OCI-LY1 (cell line): ENCODE results near the gene LRRC71.

ENCODE experiments used
- H2AFZ ChIP-seq: fragments of 200-600 bp; sonication (generic), shearing (Covaris generic); 2 replicates; pipeline ENCODE4 v1.6.0; 2014; ENCODE audit warnings: antibody characterized with exemption, mild to moderate bottlenecking, low read length
- H3F3A ChIP-seq: fragments of 200-600 bp; sonication (generic), shearing (Covaris generic); 2 replicates; pipeline ENCODE4 v1.6.0; 2014; ENCODE audit warnings: mild to moderate bottlenecking, antibody characterized with exemption, low read length, moderate library complexity; ENCODE audit not compliant: insufficient read depth
- H3K27ac ChIP-seq: fragments of 200-600 bp; sonication (generic); 2 replicates; pipeline ENCODE4 v1.5.1; 2014; ENCODE audit warnings: low read length, mixed run types, mild to moderate bottlenecking, low read depth; ENCODE audit not compliant: poor library complexity, severe bottlenecking
- H3K27me3 ChIP-seq: fragments of 200-600 bp; sonication (generic); 2 replicates; pipeline ENCODE4 v1.6.0; 2014; ENCODE audit warnings: antibody characterized with exemption, mild to moderate bottlenecking, low read length, moderate library complexity; ENCODE audit not compliant: insufficient read depth
- H3K36me3 ChIP-seq: fragments of 200-600 bp; sonication (generic); 2 replicates; pipeline ENCODE4 v1.6.1; 2014; ENCODE audit warnings: mild to moderate bottlenecking, antibody characterized with exemption, low read length, moderate library complexity, mixed read lengths; ENCODE audit not compliant: insufficient read depth
- H3K4me1 ChIP-seq: fragments of 200-600 bp; sonication (generic); 2 replicates; pipeline ENCODE4 v1.5.1; 2014; ENCODE audit warnings: mild to moderate bottlenecking, low read length, moderate library complexity; ENCODE audit not compliant: insufficient read depth, severe bottlenecking
- H3K4me2 ChIP-seq: fragments of 200-600 bp; sonication (generic), shearing (Covaris generic); 2 replicates; pipeline ENCODE4 v1.6.1; 2014; ENCODE audit warnings: low read length
- H3K4me3 ChIP-seq: fragments of 200-600 bp; sonication (generic); 2 replicates; pipeline ENCODE4 v1.5.1; 2014; ENCODE audit warnings: low read length, low read depth, mild to moderate bottlenecking, mixed read lengths; ENCODE audit not compliant: poor library complexity, severe bottlenecking
- H3K79me2 ChIP-seq: fragments of 200-600 bp; shearing (Covaris generic); 2 replicates; pipeline ENCODE4 v1.6.1; 2016; ENCODE audit warnings: mixed run types, low read length, mixed read lengths; ENCODE audit not compliant: insufficient read depth
- H3K9ac ChIP-seq: fragments of 200-600 bp; sonication (generic), shearing (Covaris generic); 2 replicates; pipeline ENCODE4 v1.6.1; 2014; ENCODE audit warnings: mild to moderate bottlenecking, low read length, mixed read lengths
- H3K9me2 ChIP-seq: fragments of 200-600 bp; sonication (generic), shearing (Covaris generic); 2 replicates; pipeline ENCODE4 v1.6.1; 2014; ENCODE audit warnings: low read depth, mild to moderate bottlenecking, low read length, mixed read lengths
- H3K9me3 ChIP-seq: fragments of 200-600 bp; shearing (Covaris generic); 2 replicates; pipeline ENCODE4 v1.6.1; 2014; ENCODE audit warnings: low read length, mixed read lengths
- H4K20me1 ChIP-seq: fragments of 200-600 bp; sonication (generic), shearing (Covaris generic); 2 replicates; pipeline ENCODE4 v1.6.0; 2016; ENCODE audit warnings: mild to moderate bottlenecking, low read length; ENCODE audit not compliant: insufficient read depth
- CTCF ChIP-seq: fragments of 200-600 bp; sonication (generic), shearing (Covaris generic); IDR thresholded peaks from 2 replicates; pipeline ENCODE4 v1.5.1; 2017; ENCODE audit warnings: mild to moderate bottlenecking, antibody characterized with exemption, low read length, moderate library complexity, mixed read lengths
- EZH2 ChIP-seq: fragments of 200-600 bp; sonication (generic), shearing (Covaris generic); IDR thresholded peaks from 2 replicates; pipeline ENCODE4 v1.8.0; 2017; ENCODE audit warnings: borderline replicate concordance, mixed run types, mild to moderate bottlenecking, antibody characterized with exemption, low read length, moderate library complexity, mixed read lengths

The LRRC71 gene

GRCh38 chr1:156947818-156948525, 27.5 kb downstream of the LRRC71 start:
- Histone ChIP-seq H3K9ac (no peak overlapping the region), H3K27me3 (0 out of 2 replicates have a peak, but pooled peaks cover 10% of the 10 kb centered on the region), H3K9me2 (no peaks in the 10 kb centered on the region), H3K36me3 (no peaks in the 10 kb centered on the region), H2AFZ (no peak overlapping the region), H3K4me3 (no peak overlapping the region), H3K79me2 (no peaks in the 10 kb centered on the region), H3F3A (no peaks in the 10 kb centered on the region), H3K27ac (no peak overlapping the region), H3K4me1 (no peaks in the 10 kb centered on the region), H3K9me3 (no peaks in the 10 kb centered on the region), H4K20me1 (no peaks in the 10 kb centered on the region), H3K4me2 (no peak overlapping the region)
- TF ChIP-seq EZH2 (no peak), CTCF (no peak)

DNA sequence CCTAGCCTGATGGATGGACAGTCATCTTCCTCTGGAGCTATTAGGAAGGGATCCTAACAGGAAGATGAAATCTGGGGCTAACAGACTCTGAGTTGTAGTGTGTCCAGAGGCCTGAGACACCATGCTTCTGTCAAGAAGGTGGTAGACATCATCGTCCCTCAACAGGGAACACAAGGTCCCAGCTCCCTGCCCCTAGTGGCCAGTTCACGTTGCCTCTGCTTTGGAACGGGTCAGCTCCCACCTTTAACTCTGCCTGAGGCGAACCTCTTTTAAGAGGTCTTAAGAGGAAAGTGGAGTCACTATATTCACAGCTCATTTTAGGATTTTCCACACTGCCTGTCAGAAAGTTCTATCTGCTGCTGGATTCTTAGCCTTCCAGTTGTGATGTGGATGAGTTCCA, 28.3 kb downstream of the LRRC71 start:
- no peak for TF ChIP-seq EZH2
- TF ChIP-seq CTCF, result no peak
- no peaks in the 10 kb centered on the region for H3F3A ChIP-seq
- H3K9ac ChIP-seq, result no peak overlapping the region
- no peaks in the 10 kb centered on the region for H3K36me3 ChIP-seq
- H2AFZ ChIP-seq, result no peak overlapping the region
- H3K9me3 ChIP-seq, result no peaks in the 10 kb centered on the region
- H3K4me2 ChIP-seq, result no peak overlapping the region
- 0 out of 2 replicates have a peak, but pooled peaks cover 10% of the 10 kb centered on the region for H3K27me3 ChIP-seq
- H4K20me1 ChIP-seq, result no peaks in the 10 kb centered on the region
- H3K79me2 ChIP-seq, result no peaks in the 10 kb centered on the region
- H3K4me1 ChIP-seq, result no peaks in the 10 kb centered on the region
- no peak overlapping the region for H3K27ac ChIP-seq
- H3K4me3 ChIP-seq, result no peak overlapping the region
- H3K9me2 ChIP-seq, result no peaks in the 10 kb centered on the region

- no peak overlapping the region for H3K9ac ChIP-seq
- H3K4me3 ChIP-seq, result no peak overlapping the region
- H3K4me2 ChIP-seq, result no peak overlapping the region
- H2AFZ ChIP-seq, result no peak overlapping the region
- no peaks in the 10 kb centered on the region for H3K36me3 ChIP-seq
- H3K9me3 ChIP-seq, result no peaks in the 10 kb centered on the region
- no peaks in the 10 kb centered on the region for H3K9me2 ChIP-seq
- no peaks in the 10 kb centered on the region for H3K4me1 ChIP-seq
- TF ChIP-seq EZH2 (no peak), CTCF (no peak)
- H3K27me3 ChIP-seq, result 0 out of 2 replicates have a peak, but pooled peaks cover 10% of the 10 kb centered on the region
- no peaks in the 10 kb centered on the region for H3K79me2 ChIP-seq
- H3K27ac ChIP-seq, result no peak overlapping the region
- H3F3A ChIP-seq, result no peaks in the 10 kb centered on the region
- H4K20me1 ChIP-seq, result no peaks in the 10 kb centered on the region
These were observed 28.7 kb downstream of the LRRC71 start for GRCh38 chr1:156949127-156949526.
